Type B pancreatic cell (in vitro differentiated cells): ENCODE data around the gene LUC7L3. TPM values are rescaled to one million over a fixed set of nuclear protein-coding genes. Genes with fewer than 3 reads are reported as not detected.
A peak's percentile ranks its signal among the peaks of the same experiment; 100 is the strongest.

Experiments
- DNase-seq: peaks from one replicate; pipeline ENCODE4 v3.0.0; 2021; ENCODE audit warnings: mixed read lengths; ENCODE audit not compliant: unreplicated experiment; ENCODE audit errors: extremely low spot score
- H3K27ac Mint-ChIP-seq: 2 replicates; pipeline ENCODE4 v1.8.0; 2021; ENCODE audit warnings: mild to moderate bottlenecking, mixed read lengths
- H3K27me3 Mint-ChIP-seq: 2 replicates; pipeline ENCODE4 v1.8.0; 2021; ENCODE audit warnings: mixed read lengths
- H3K36me3 Mint-ChIP-seq: 2 replicates; pipeline ENCODE4 v1.8.0; 2021; ENCODE audit warnings: mixed read lengths
- H3K4me1 Mint-ChIP-seq: one replicate; pipeline ENCODE4 v1.8.0; 2021; ENCODE audit warnings: mixed read lengths; ENCODE audit not compliant: unreplicated experiment
- H3K4me3 Mint-ChIP-seq: 2 replicates; pipeline ENCODE4 v1.8.0; 2021; ENCODE audit warnings: mild to moderate bottlenecking, mixed read lengths
- H3K9me3 Mint-ChIP-seq: 2 replicates; pipeline ENCODE4 v1.8.0; 2021; ENCODE audit warnings: mixed read lengths
- total RNA-seq: library from RNA; stranded (reverse); gene quantifications from 2 replicates; pipeline ENCODE4 v1.2.1, GENCODE V29; 2021; ENCODE audit warnings: low replicate concordance
- TF ChIP-seq, protein P1 (sequence below): fragments of 200-600 bp; sonication (generic); conservative IDR thresholded peaks from 2 replicates; pipeline ENCODE4 v1.5.0; 2021; ENCODE audit warnings: antibody characterized with exemption, mild to moderate bottlenecking

The LUC7L3 gene
- total RNA-seq, 1 donor from 2014 or later, result 157 TPM

DNA sequence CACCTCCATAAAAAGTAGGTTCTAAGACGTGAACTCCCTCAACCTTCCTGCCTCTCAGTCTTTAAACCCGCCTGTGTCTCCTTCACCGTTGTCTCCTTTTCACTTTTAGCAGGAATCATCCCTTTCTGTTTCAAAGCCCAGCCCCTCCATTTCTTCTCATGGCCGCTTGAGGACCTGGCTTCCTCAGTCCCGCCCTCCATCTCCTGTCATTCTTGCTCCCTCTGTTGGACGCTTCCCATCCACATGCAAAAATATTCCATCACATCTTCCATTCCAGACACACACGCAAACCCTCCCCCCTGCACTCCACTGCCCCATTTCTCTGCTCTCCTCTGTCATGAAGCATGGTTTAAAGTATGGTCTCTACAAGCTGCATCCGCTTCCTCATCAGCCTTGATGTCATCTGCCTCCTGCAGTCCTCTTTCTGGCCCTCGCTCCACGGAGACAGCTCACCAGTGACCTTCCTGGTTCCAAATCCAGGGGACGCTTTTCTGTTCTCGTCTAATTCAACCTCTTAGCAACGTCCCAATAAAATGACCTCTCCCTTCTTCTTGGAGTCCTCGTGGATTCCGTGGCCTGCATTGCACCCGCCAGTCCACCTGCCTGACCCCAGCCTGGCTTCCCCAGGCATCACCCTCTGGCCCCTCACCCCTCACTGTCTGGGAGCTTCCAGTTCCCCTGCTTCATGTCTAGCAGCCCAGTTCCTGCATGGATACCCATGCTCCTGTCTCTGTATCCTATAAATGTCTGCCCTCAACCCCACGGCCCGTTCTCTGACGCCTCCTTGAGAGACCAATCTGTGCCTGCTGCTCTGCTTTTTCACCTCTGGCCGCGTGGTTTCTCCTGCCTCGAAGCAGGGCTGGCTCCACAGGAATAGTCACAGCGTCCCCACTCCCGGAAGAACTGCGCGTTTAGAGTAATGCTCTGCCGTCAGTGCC, 37.9 kb upstream of the LUC7L3 start:
- H3K4me3 Mint-ChIP-seq, result no peak overlapping the region
- peak overlapping the region; percentile 24 for H3K27ac Mint-ChIP-seq
- H3K9me3 Mint-ChIP-seq, result no peaks in the 10 kb centered on the region
- H3K27me3 Mint-ChIP-seq, result peaks cover 5% of the 10 kb centered on the region
- no peaks in the 10 kb centered on the region for H3K36me3 Mint-ChIP-seq
- TF ChIP-seq, protein P1, sequence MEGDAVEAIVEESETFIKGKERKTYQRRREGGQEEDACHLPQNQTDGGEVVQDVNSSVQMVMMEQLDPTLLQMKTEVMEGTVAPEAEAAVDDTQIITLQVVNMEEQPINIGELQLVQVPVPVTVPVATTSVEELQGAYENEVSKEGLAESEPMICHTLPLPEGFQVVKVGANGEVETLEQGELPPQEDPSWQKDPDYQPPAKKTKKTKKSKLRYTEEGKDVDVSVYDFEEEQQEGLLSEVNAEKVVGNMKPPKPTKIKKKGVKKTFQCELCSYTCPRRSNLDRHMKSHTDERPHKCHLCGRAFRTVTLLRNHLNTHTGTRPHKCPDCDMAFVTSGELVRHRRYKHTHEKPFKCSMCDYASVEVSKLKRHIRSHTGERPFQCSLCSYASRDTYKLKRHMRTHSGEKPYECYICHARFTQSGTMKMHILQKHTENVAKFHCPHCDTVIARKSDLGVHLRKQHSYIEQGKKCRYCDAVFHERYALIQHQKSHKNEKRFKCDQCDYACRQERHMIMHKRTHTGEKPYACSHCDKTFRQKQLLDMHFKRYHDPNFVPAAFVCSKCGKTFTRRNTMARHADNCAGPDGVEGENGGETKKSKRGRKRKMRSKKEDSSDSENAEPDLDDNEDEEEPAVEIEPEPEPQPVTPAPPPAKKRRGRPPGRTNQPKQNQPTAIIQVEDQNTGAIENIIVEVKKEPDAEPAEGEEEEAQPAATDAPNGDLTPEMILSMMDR, result peak; percentile 71
- H3K4me1 Mint-ChIP-seq, result peaks cover 30% of the 10 kb centered on the region
- DNase-seq, result no peak

GRCh38 chr17:50682441-50682840, 37.0 kb upstream of the LUC7L3 start:
- Mint-ChIP-seq H3K9me3 (no peaks in the 10 kb centered on the region), H3K4me1 (peaks cover 36% of the 10 kb centered on the region), H3K4me3 (no peak overlapping the region)

DNA sequence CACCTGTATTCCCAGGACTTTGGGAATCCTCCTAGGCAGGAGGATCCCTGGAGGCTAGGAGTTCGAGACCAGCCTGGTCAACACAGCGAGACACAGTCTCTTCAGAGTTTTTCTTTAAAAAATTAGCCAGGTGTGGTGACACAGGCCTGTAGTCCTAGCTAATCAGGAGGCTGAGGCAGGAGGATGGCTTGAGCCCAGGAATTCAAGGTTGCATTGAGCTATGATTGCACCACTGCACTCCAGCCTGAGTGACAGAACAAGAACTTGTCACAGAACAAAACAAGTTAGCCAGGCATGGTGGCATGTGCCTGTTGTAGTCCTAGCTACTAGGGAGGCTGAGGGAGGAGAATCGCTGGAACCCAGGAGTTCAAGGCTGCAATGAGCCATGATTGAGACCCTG, 36.5 kb upstream of the LUC7L3 start:
- peaks cover 36% of the 10 kb centered on the region for H3K4me1 Mint-ChIP-seq
- peaks cover 5% of the 10 kb centered on the region for H3K27me3 Mint-ChIP-seq

More at GRCh38 chr17:50682441-50682840, 37.0 kb upstream of the LUC7L3 start:
- Mint-ChIP-seq H3K36me3 (no peaks in the 10 kb centered on the region), H3K27me3 (peaks cover 5% of the 10 kb centered on the region), H3K27ac (no peak overlapping the region)
- TF ChIP-seq, protein P1, result no peak
- no peak for DNase-seq

DNA sequence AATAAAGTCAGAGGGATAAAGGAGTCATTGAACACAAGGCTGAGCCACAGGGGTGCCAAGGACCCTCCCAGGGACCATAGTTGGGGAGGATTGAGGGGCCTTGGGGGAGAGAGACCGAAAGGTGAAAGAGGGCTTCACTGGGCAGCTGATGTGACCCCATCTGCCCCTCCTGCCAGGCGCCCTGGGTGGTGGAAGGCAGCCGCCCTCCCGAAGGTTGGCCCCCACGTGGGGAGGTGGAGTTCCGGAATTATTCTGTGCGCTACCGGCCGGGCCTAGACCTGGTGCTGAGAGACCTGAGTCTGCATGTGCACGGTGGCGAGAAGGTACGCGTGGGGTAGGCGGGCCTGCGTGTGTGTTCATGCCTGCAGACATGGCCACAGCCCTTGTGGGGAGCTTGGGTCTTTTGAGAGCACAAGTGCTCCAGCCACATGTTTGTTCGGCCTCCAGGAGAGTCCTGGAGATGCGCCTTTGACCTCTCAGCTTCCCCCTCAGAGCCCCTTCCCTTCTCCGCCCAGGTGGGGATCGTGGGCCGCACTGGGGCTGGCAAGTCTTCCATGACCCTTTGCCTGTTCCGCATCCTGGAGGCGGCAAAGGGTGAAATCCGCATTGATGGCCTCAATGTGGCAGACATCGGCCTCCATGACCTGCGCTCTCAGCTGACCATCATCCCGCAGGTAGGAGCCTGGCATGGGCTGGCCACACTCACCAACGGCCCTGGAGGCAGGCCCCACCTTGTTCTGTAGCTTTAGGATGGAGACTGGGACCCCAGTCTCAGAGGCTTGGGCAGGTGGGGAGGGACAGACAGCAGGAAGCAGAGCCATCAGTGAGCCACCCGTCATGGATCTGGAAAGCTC, 35.7 kb upstream of the LUC7L3 start:
- Mint-ChIP-seq H3K4me1 (peaks cover 36% of the 10 kb centered on the region), H3K9me3 (no peaks in the 10 kb centered on the region), H3K27me3 (peaks cover 5% of the 10 kb centered on the region), H3K4me3 (no peak overlapping the region), H3K36me3 (no peaks in the 10 kb centered on the region), H3K27ac (no peak overlapping the region)
- DNase-seq, result no peak
- TF ChIP-seq, protein P1, result no peak

More for the DNA sequence above, 36.5 kb upstream of the LUC7L3 start:
- Mint-ChIP-seq H3K36me3 (no peaks in the 10 kb centered on the region), H3K9me3 (no peaks in the 10 kb centered on the region), H3K27ac (no peak overlapping the region), H3K4me3 (no peak overlapping the region)
- TF ChIP-seq, protein P1, result no peak
- DNase-seq, result no peak

DNA sequence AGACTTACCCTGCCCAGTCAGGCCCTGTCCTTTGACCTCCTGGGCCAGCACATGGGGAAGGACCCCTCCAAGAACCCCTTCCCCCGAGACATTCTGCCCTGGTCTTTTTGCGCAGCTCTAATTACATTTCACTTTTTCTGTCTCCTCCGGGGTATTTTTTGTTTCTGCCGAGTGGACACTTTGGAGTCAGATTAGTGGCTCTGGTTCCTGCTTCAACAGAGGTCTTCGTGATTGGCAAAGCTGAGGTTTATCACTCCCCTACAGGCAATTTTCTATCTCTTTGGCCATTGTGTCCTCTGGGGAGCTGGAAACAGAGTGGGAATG, 35.2 kb upstream of the LUC7L3 start:
- peak overlapping the region; percentile 70 for H3K27ac Mint-ChIP-seq
- H3K4me3 Mint-ChIP-seq, result no peak overlapping the region

More for the DNA sequence above, 35.2 kb upstream of the LUC7L3 start:
- no peak for DNase-seq
- TF ChIP-seq, protein P1, result no peak
- Mint-ChIP-seq H3K9me3 (no peaks in the 10 kb centered on the region), H3K36me3 (no peaks in the 10 kb centered on the region), H3K4me1 (peaks cover 38% of the 10 kb centered on the region), H3K27me3 (peaks cover 5% of the 10 kb centered on the region)
